ENCODE measurements around the gene MED20.
A peak's percentile ranks its signal among the peaks of the same experiment; 100 is the strongest.

MED20 gene

DNA sequence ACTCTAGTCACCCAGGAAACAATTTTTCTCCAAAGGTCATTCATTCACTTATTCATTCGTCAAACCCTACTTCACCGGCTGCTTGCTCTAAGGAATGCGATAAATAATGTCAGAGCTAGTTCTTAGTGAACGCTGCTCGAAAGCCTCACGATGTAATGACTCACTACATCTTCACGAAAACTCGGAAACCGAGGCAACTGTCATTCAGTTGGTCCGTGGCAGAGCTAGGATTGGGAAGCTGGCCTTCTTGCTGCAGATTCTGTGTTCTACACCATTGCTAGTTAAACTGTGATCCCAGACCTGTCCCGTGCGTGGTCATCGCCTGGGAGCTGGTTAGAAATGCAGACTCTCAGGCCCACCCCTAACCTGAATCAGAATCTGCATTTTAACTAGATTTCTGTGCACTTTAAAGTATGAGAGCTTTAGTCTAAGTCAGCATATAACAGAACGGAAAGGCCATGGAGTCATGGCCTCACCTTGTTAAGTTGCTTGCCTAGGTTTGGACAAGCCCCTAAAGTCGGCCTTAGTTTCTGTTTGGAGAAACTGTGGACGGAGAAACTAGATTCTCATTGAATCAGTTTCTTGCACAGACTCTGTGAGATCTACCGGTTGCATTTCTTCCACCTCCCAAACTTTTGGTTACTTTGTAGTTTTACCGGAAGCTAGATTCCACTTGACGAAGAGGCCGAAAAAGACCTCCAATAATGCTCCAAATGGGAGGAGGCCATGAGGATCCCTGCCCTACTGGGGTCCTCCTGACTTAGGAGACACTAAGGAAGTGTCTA lies 21.3 kb upstream of the MED20 start:
- peak overlapping the region; percentile 39 for H3K9ac ChIP-seq (ENCODE audit: insufficient read length)
- no peak for TF ChIP-seq EZH2 (IDR thresholded peaks at IDR 0.05)
- TF ChIP-seq POLR2AphosphoS5 (IDR thresholded peaks at IDR 0.05; ENCODE audit: borderline replicate concordance, low read depth, low read length), result no peak
- no peak for TF ChIP-seq FOXP2 (optimal IDR thresholded peaks at IDR 0.05; ENCODE audit: control extremely low read depth, extremely low read length, insufficient read depth)
- H3K4me3 ChIP-seq, result peak overlapping the region; percentile 95
- H3K36me3 ChIP-seq (ENCODE audit: insufficient read depth, low read length), result no peaks in the 10 kb centered on the region; the same call in 1 of the 2 replicates
- H3K27ac ChIP-seq, result no peak overlapping the region
- no peak for DNase-seq (ENCODE audit: low read depth, low spot score)
- H3K9me3 ChIP-seq (ENCODE audit: low read depth, low read length), result no peaks in the 10 kb centered on the region

DNA sequence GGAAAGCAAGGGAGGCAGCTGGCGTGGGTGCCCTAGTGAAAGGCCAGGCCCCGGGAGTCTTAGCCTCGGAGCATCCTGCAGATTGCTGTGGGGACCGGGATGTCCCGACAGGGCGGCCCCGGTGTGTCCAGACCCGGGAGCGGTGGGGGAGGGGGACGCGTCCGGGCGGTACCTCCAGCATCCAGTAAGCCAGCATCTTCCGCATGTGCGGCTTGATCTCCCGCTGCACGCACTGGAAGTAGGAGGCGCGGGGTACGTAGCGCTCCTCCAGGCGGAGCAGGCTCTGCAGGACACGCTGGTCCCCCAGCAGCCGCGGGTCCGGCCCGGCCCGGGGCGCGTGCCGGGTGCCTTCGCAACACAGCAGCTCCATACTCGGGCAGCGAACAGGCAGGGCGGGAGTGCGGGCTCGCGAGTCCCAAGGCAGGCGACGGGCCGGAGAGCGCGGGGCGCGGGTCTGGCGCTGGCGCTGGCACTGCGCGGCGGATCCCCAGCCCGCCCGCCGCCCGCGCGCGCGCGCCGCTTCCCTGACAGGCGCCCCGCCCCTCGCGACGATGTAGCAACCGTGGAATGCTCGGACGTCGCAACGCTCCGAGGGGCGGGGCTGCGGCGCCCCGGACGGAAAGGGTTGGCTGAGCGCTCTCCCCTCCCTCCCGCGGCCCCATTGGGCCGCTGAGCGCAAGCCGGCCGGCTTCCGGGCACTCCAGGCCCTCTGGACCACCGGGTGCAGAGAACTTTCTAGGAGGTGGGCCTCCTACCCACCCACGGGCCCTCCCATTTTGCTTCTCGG lies 20.5 kb upstream of the MED20 start, which contains the start of gene CCND3:
CCND3 (minus strand) TSS at position 529 of the 787 bp plus-strand sequence; CDS start at position 370, 159 bp downstream.
- H3K27ac ChIP-seq, result no peak within 1 kb of the TSS

DNA sequence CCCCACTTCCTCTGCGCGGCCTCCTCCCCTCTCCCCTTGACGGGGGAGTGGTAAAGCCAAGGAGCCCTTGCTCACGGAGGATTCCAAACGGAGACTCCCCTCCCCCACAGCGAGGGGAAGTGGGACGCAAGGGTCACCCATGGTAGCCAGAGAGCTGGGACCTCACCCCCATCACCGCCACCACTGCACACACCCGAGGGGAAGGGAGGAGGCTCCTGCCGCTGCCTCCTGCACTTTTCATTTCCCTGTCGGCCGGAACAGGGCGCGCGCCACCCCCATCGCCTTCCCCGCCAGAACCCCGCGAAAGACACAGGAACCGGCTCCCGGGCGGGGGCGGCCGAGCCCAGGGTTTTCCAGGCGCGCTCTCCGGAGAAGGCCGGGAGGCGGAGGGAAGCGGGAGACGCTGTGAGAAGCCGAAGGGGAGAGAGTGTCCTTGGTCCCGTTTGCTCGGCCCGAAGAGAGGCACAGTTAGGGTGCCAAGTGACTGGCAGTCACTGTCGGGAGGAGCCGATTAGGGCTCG lies 19.9 kb upstream of the MED20 start:
- Histone ChIP-seq H3K9ac (ENCODE audit: insufficient read length) (peak overlapping the region; percentile 56), H3K4me3 (peak overlapping the region; percentile 95), H3K27ac (no peak overlapping the region), H3K36me3 (ENCODE audit: insufficient read depth, low read length) (peaks cover 7% of the 10 kb centered on the region; the same call in 1 of the 2 replicates), H3K9me3 (ENCODE audit: low read depth, low read length) (no peaks in the 10 kb centered on the region)
- TF ChIP-seq FOXP2 (optimal IDR thresholded peaks at IDR 0.05; ENCODE audit: control extremely low read depth, extremely low read length, insufficient read depth), result peak; percentile 59
- TF ChIP-seq POLR2AphosphoS5 (IDR thresholded peaks at IDR 0.05; ENCODE audit: borderline replicate concordance, low read depth, low read length), result no peak
- no peak for DNase-seq (ENCODE audit: low read depth, low spot score)

More for the DNA sequence above, 20.5 kb upstream of the MED20 start, which contains the start of gene CCND3:
- DNase-seq (ENCODE audit: low read depth, low spot score), result no peak
- H3K4me3 ChIP-seq, result peak within 1 kb of the TSS; percentile 95
- peaks cover 3% of the 10 kb centered on the region; the same call in 1 of the 2 replicates for H3K36me3 ChIP-seq (ENCODE audit: insufficient read depth, low read length)
- peak within 1 kb of the TSS; percentile 56 for H3K9ac ChIP-seq (ENCODE audit: insufficient read length)
- TF ChIP-seq EZH2 (IDR thresholded peaks at IDR 0.05), result no peak
- TF ChIP-seq POLR2AphosphoS5 (IDR thresholded peaks at IDR 0.05; ENCODE audit: borderline replicate concordance, low read depth, low read length), result peak; percentile 55; the same call in 1 of the 2 replicates
- H3K9me3 ChIP-seq (ENCODE audit: low read depth, low read length), result no peaks in the 10 kb centered on the region

DNA sequence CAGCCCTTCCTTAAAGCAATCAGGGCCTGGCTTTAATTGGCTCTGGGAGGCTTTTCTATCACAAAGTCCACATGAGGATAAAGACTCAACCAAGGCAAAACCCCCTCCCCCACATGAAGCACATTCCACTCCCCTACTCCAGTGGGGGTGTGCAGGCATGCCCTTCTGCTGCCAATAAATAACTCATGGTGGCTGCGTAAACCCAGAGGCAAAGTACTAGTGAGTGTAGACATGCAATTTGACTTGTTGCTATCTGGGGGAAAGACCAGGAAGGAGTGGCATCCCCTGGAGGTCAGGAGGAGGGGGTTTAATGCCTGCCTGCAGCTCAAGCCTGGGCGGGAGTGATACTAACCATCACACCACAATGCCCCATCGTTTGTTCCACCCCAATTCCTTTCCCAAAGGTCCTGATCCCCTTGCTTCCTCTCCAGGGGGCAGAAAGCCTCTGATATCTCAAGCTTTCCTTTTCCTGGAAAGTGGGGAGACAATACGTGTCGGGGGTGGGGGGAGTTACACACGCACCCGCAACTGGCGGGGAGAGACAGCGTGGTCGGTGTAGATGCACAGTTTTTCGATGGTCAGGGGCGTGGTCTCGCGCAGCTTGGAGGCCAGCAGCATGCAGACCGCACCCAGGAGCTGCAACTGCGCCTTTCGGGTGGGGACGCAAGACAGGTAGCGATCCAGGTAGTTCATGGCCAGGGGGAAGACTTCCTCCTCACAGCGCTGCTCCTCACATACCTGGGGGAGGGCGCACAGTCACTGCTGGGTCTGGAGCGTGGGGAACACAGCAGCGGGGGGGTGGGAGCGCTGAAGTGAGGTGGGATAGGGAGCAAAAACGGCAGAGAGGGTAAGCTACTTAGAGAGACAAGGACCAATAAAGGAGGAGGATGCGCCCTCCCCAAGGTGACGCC lies 19.2 kb upstream of the MED20 start:
- Histone ChIP-seq H3K36me3 (ENCODE audit: insufficient read depth, low read length) (peaks cover 14% of the 10 kb centered on the region), H3K27ac (peak overlapping the region; percentile 71), H3K9ac (ENCODE audit: insufficient read length) (no peak overlapping the region), H3K9me3 (ENCODE audit: low read depth, low read length) (no peaks in the 10 kb centered on the region), H3K4me3 (peak overlapping the region; percentile 95)
- DNase-seq (ENCODE audit: low read depth, low spot score), result no peak
- TF ChIP-seq POLR2AphosphoS5 (IDR thresholded peaks at IDR 0.05; ENCODE audit: borderline replicate concordance, low read depth, low read length) (no peak), EZH2 (IDR thresholded peaks at IDR 0.05) (no peak), FOXP2 (optimal IDR thresholded peaks at IDR 0.05; ENCODE audit: control extremely low read depth, extremely low read length, insufficient read depth) (no peak)

DNA sequence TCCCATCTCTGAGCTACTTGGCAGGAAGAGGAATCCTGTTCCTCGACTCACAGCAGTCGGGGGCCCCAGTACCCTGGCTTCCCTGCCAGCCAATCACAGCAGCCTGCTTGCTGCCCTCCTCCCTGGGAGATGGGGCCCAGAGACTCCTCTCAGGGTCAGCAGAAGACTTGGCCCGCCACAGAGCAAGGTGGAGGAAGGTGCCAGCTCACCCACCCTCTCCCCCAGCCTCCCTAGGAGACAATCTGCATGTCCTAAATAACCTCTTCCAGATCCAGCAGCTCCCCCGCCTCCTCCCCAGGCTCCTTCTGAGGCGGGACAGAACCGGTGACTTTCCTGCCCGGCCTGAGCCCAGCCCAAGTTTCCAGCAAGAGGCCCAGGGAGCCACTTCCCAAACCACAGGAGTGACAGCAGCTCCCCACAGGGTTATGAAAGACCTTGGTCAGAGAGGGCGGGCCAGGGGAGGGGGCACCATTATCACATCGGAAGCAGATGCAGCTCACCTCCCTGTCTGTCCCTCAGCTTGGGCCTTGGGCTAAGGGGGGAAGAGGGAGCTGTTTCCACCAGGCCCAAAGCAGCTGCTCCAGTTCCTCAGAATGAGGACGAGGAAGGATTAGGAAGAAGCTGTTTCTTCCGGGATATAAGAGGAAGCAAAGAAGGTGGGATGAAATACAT lies 18.4 kb upstream of the MED20 start:
- Histone ChIP-seq H3K9me3 (ENCODE audit: low read depth, low read length) (no peaks in the 10 kb centered on the region), H3K36me3 (ENCODE audit: insufficient read depth, low read length) (peaks cover 22% of the 10 kb centered on the region), H3K9ac (ENCODE audit: insufficient read length) (no peak overlapping the region), H3K4me3 (peak overlapping the region; percentile 95), H3K27ac (peak overlapping the region; percentile 71)
- TF ChIP-seq POLR2AphosphoS5 (IDR thresholded peaks at IDR 0.05; ENCODE audit: borderline replicate concordance, low read depth, low read length) (peak; percentile 32; the same call in 1 of the 2 replicates), FOXP2 (optimal IDR thresholded peaks at IDR 0.05; ENCODE audit: control extremely low read depth, extremely low read length, insufficient read depth) (no peak)
- DNase-seq (ENCODE audit: low read depth, low spot score), result no peak

DNA sequence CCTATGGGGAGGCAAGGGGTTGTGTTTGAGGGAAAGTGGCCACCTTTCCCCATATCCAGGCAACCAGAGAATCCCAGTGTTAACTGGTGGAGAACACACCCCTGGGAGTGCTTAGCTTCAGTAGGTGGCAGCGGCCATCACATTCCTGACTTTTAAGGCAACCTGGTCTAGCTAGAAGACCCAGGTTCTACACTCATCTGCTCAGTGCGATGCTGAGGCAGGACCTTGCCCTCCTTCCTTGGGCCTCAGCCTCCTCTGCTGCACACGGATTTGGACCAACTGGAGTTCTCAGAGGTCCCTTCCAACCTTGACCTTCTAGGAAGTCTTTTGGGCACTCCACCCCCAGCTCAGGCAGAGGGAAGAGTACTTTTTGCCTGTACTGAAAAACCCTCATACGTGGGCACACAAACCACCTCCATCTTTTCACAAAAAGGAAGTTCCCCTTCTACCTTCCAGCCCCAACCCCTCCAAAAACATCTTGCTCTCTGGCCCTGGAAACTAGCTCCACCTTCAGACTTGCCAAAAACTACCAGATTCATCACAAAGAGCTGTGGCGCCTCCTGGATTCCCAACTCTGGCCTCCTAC lies 17.7 kb upstream of the MED20 start:
- peaks cover 28% of the 10 kb centered on the region for H3K36me3 ChIP-seq (ENCODE audit: insufficient read depth, low read length)
- peak overlapping the region; percentile 71 for H3K27ac ChIP-seq
- H3K9ac ChIP-seq (ENCODE audit: insufficient read length), result no peak overlapping the region
- TF ChIP-seq EZH2 (IDR thresholded peaks at IDR 0.05), result no peak
- no peak; the same call in 1 of the 2 replicates for TF ChIP-seq POLR2AphosphoS5 (IDR thresholded peaks at IDR 0.05; ENCODE audit: borderline replicate concordance, low read depth, low read length)
- TF ChIP-seq FOXP2 (optimal IDR thresholded peaks at IDR 0.05; ENCODE audit: control extremely low read depth, extremely low read length, insufficient read depth), result no peak
- no peaks in the 10 kb centered on the region for H3K9me3 ChIP-seq (ENCODE audit: low read depth, low read length)
- no peak for DNase-seq (ENCODE audit: low read depth, low spot score)
- peak overlapping the region; percentile 95 for H3K4me3 ChIP-seq

Measured in SK-N-MC (cell line).